Mucosa of descending colon (tissue), 3 donors: ENCODE data around the gene DSCAML1. TPM values are rescaled to one million over a fixed set of nuclear protein-coding genes. Genes with fewer than 3 reads are reported as not detected.

Source experiments
- ATAC-seq: fragments of 200-7000 bp; cut with Tn5 transposase; one replicate; pipeline ENCODE4 v1.9.1; 2020; ENCODE audit warnings: mild to moderate bottlenecking, moderate library complexity
- DNase-seq, 3 donors: peaks; one replicate each; pipeline ENCODE4 v3.0.0-alpha.2; 2020
- H3K36me3 ChIP-seq: fragments of 200-600 bp; one replicate; pipeline ENCODE4 v1.8.0; 2021; ENCODE audit warnings: low read depth, mild to moderate bottlenecking
- H3K4me1 ChIP-seq: fragments of 200-600 bp; one replicate; pipeline ENCODE4 v1.8.0; 2021; ENCODE audit warnings: low read depth, mild to moderate bottlenecking
- H3K4me3 ChIP-seq: fragments of 200-600 bp; one replicate; pipeline ENCODE4 v1.8.0; 2021; ENCODE audit warnings: mild to moderate bottlenecking
- H3K9me3 ChIP-seq: fragments of 200-600 bp; one replicate; pipeline ENCODE4 v1.8.0; 2021; ENCODE audit warnings: mild to moderate bottlenecking
- intact Hi-C, 2 donors: fragments of 100-400 bp; cut with DNase I in 1 of 2; cut with micrococcal nuclease in 1 of 2; formaldehyde crosslinking; loops; one replicate each; pipeline versions ENCODE4 v1.11.0 to v1.11.1; 2022; cut with DNase I, micrococcal nuclease
- total RNA-seq, 3 donors: library from RNA; stranded (reverse); fragmentation: NEBNext Ultra II Directional in 2 of 3; extraction: Animal tissue kit (Norgen Biotek cat#: 25700) in 2 of 3; gene quantifications; one replicate each; pipeline versions ENCODE4 v1.2.1 to v1.2.4, GENCODE V29; 2021 to 2023
- TF ChIP-seq, protein P1 (sequence below): fragments of 200-600 bp; IDR thresholded peaks from one replicate; pipeline ENCODE4 v1.8.0; 2022; ENCODE audit warnings: antibody characterized with exemption, mild to moderate bottlenecking
- donor health status: DM: no; HTN: no; CAD: no; lungs with moderate emphysema.
- donor health status: DM: no; HTN: no; CAD: no.
- donor health status: DM: no; HTN: yes; CAD: no.

The DSCAML1 gene
- total RNA-seq, 3 donors from 2014 or later: 5.0 to 5.5 (median 5.3) TPM

DNA sequence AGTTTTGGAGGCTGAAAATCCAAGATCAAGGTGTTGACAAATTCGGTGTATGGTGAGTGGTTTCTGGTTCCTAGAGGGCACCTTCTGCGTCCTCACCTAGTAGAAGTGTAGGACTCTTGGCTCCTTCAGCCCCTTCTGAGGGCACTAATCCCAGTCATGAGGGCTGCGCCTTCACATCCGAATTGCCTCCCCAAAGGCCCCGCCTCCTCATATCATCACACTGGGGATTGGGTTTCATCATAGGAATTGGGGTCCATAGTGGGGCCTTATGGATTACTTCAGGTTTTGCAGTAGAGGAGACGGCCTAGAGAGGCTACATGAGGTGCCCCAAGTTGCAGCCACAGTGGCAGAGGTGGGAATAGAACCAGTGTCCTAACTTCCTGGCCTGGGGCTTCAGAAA, 382.3 kb downstream of the DSCAML1 start:
- Histone ChIP-seq H3K4me1 (no peaks in the 10 kb centered on the region), H3K9me3 (no peaks in the 10 kb centered on the region), H3K4me3 (no peak overlapping the region), H3K36me3 (no peaks in the 10 kb centered on the region)
- intact Hi-C loops: no loop called here
- TF ChIP-seq, protein P1, sequence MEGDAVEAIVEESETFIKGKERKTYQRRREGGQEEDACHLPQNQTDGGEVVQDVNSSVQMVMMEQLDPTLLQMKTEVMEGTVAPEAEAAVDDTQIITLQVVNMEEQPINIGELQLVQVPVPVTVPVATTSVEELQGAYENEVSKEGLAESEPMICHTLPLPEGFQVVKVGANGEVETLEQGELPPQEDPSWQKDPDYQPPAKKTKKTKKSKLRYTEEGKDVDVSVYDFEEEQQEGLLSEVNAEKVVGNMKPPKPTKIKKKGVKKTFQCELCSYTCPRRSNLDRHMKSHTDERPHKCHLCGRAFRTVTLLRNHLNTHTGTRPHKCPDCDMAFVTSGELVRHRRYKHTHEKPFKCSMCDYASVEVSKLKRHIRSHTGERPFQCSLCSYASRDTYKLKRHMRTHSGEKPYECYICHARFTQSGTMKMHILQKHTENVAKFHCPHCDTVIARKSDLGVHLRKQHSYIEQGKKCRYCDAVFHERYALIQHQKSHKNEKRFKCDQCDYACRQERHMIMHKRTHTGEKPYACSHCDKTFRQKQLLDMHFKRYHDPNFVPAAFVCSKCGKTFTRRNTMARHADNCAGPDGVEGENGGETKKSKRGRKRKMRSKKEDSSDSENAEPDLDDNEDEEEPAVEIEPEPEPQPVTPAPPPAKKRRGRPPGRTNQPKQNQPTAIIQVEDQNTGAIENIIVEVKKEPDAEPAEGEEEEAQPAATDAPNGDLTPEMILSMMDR: no peak
- ATAC-seq (no peak), DNase-seq (no peak)

GRCh38 chr11:117413616-117414015, 383.4 kb downstream of the DSCAML1 start:
- no peak overlapping the region for H3K4me3 ChIP-seq
- no peak for ATAC-seq
- no peaks in the 10 kb centered on the region for H3K36me3 ChIP-seq
- H3K9me3 ChIP-seq: no peaks in the 10 kb centered on the region
- no peak for DNase-seq
- no peaks in the 10 kb centered on the region for H3K4me1 ChIP-seq
- intact Hi-C loops: no loop called here
- TF ChIP-seq, protein P1: no peak

GRCh38 chr11:117412653-117413275, 384.3 kb downstream of the DSCAML1 start:
- Histone ChIP-seq H3K36me3 (no peaks in the 10 kb centered on the region), H3K4me1 (no peaks in the 10 kb centered on the region), H3K4me3 (no peak overlapping the region), H3K9me3 (no peaks in the 10 kb centered on the region)
- TF ChIP-seq, protein P1: no peak
- DNase-seq (no peak), ATAC-seq (no peak)
- intact Hi-C loops: no loop called here

DNA sequence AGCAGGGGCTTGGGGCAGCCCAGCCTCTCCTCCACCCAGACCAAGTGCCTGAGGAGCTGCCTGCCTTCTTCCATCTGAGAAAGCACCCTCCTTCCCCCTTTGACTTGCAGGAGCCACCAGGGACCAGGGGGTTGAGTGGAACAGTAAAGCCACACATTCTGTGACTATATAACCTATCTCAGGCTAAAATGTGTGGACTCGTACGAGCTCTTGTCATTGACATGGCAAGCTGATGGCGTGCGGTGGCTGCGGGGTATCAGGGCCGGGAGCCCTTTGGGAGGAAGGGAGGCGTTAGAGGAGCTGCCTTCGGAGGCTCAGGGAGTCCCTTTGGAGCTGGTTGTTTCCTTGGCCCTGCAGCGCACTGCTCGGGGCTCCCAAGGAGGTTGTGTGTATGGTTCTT, 384.8 kb downstream of the DSCAML1 start:
- H3K9me3 ChIP-seq: no peaks in the 10 kb centered on the region
- H3K36me3 ChIP-seq: no peaks in the 10 kb centered on the region
- ATAC-seq (no peak), DNase-seq (no peak)
- TF ChIP-seq, protein P1: no peak
- no peak overlapping the region for H3K4me3 ChIP-seq
- intact Hi-C loops: no loop called here
- no peaks in the 10 kb centered on the region for H3K4me1 ChIP-seq

DNA sequence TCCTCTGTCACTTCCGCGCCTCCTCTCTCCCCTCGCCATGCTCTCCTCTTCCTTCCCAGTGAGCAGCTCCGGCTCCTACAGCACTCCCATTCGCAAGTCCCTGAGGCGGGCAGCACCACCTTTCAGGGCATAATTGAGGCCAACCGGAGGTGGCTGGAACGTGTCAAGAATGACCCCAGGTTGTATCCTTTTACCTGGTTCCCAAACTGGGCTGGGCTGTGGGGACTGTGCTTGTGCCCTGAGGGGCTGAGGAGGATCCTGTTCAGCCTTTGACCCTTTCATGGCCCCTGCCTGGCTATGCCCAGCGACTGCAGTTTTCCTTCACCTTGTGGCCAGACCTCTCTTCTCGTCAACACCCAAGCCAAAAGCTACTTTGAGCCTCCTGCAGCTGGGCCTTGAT, 385.3 kb downstream of the DSCAML1 start:
- no peaks in the 10 kb centered on the region for H3K36me3 ChIP-seq
- H3K4me3 ChIP-seq: no peak overlapping the region

More for the DNA sequence above, 385.3 kb downstream of the DSCAML1 start:
- intact Hi-C loops: no loop called here
- TF ChIP-seq, protein P1: no peak
- no peaks in the 10 kb centered on the region for H3K9me3 ChIP-seq
- DNase-seq (no peak), ATAC-seq (no peak)
- no peaks in the 10 kb centered on the region for H3K4me1 ChIP-seq
